G401.6 (cell line): ENCODE measurements around the gene CRIM1.
A peak's percentile ranks its signal among the peaks of the same experiment; 100 is the strongest.

Source experiments
- FAIRE-seq: peaks from 2 replicates; lab custom pipeline; 2012; peaks lifted over from hg19 to GRCh38; lab: Jason Lieb, UNC

The CRIM1 gene

GRCh38 chr2:36520431-36520830, 164.9 kb downstream of the CRIM1 start:
- FAIRE-seq: no peak

GRCh38 chr2:36523153-36523552, 167.6 kb downstream of the CRIM1 start:
- FAIRE-seq: no peak

- FAIRE-seq: no peak
Measured at GRCh38 chr2:36525245-36525644, 169.7 kb downstream of the CRIM1 start.

GRCh38 chr2:36526226-36526625, 170.6 kb downstream of the CRIM1 start:
- FAIRE-seq: peak; percentile 11

GRCh38 chr2:36528274-36528673, 172.7 kb downstream of the CRIM1 start:
- no peak for FAIRE-seq

- no peak for FAIRE-seq
Measured at GRCh38 chr2:36528766-36529392, 173.3 kb downstream of the CRIM1 start.

GRCh38 chr2:36530178-36530982, 174.8 kb downstream of the CRIM1 start:
- no peak for FAIRE-seq

GRCh38 chr2:36530983-36531354, 175.4 kb downstream of the CRIM1 start:
- no peak for FAIRE-seq

GRCh38 chr2:36534275-36534799, 178.8 kb downstream of the CRIM1 start:
- no peak for FAIRE-seq

- FAIRE-seq: no peak
Measured at GRCh38 chr2:36535099-36535498, 179.5 kb downstream of the CRIM1 start.

- no peak for FAIRE-seq
Measured at GRCh38 chr2:36536776-36537175, 181.2 kb downstream of the CRIM1 start.

GRCh38 chr2:36538335-36538734, 182.8 kb downstream of the CRIM1 start:
- FAIRE-seq: no peak

- no peak for FAIRE-seq
Measured at GRCh38 chr2:36539631-36540030, 184.1 kb downstream of the CRIM1 start.

- FAIRE-seq: no peak
Measured at GRCh38 chr2:36540986-36541754, 185.6 kb downstream of the CRIM1 start.

- FAIRE-seq: no peak
Measured at GRCh38 chr2:36541891-36542595, 186.5 kb downstream of the CRIM1 start.

- peak; percentile 36 for FAIRE-seq
Measured at GRCh38 chr2:36544638-36545338, 189.2 kb downstream of the CRIM1 start.

GRCh38 chr2:36545871-36546416, 190.4 kb downstream of the CRIM1 start:
- peak; percentile 89 for FAIRE-seq

GRCh38 chr2:36547906-36548305, 192.3 kb downstream of the CRIM1 start:
- FAIRE-seq: peak; percentile 65

- no peak for FAIRE-seq
Measured at GRCh38 chr2:36549165-36549574, 193.6 kb downstream of the CRIM1 start.

GRCh38 chr2:36550006-36550405, 194.4 kb downstream of the CRIM1 start:
- FAIRE-seq: no peak

GRCh38 chr2:36553683-36554082, 198.1 kb downstream of the CRIM1 start:
- no peak for FAIRE-seq
